Putamen (tissue), 1 donor: Measurements from ENCODE around the gene AFMID.

Source experiments
- DNase-seq: peaks from one replicate; pipeline ENCODE4 v3.0.0-alpha.2; 2016; ENCODE audit warnings: low spot score

Gene AFMID

GRCh38 chr17:78180083-78180482 lies 7.1 kb upstream of the AFMID start:
- no peak for DNase-seq

- DNase-seq: no peak
These were observed 6.7 kb upstream of the AFMID start for GRCh38 chr17:78180508-78180907.

GRCh38 chr17:78182504-78182903 lies 4.7 kb upstream of the AFMID start:
- no peak for DNase-seq

GRCh38 chr17:78183916-78184315 lies 3.2 kb upstream of the AFMID start:
- DNase-seq: no peak

- no peak for DNase-seq
These were observed 2.8 kb upstream of the AFMID start for GRCh38 chr17:78184351-78184750.

- DNase-seq: no peak
These were observed 2.3 kb upstream of the AFMID start for GRCh38 chr17:78184868-78185267.

- DNase-seq: no peak
These were observed 1.0 kb upstream of the AFMID start for GRCh38 chr17:78185981-78186691.

- no peak for DNase-seq
These were observed 9.6 kb downstream of the AFMID start for GRCh38 chr17:78196716-78197115.

GRCh38 chr17:78197147-78197832 lies 10.1 kb downstream of the AFMID start:
- no peak for DNase-seq

- no peak for DNase-seq
These were observed 13.3 kb downstream of the AFMID start for GRCh38 chr17:78200451-78200850.

- DNase-seq: no peak
These were observed 15.5 kb downstream of the AFMID start for GRCh38 chr17:78202666-78203065.

GRCh38 chr17:78204387-78205123 lies 17.4 kb downstream of the AFMID start:
- DNase-seq: no peak

- DNase-seq: no peak
These were observed 18.1 kb downstream of the AFMID start for GRCh38 chr17:78205124-78205775.

- no peak for DNase-seq
These were observed 19.1 kb downstream of the AFMID start for GRCh38 chr17:78206298-78206697.

- DNase-seq: no peak
These were observed 21.3 kb downstream of the AFMID start for GRCh38 chr17:78208486-78208885.

GRCh38 chr17:78210111-78210510 lies 22.9 kb downstream of the AFMID start:
- no peak for DNase-seq

GRCh38 chr17:78211032-78211431 lies 23.9 kb downstream of the AFMID start:
- DNase-seq: no peak

GRCh38 chr17:78214016-78214705 lies 27.0 kb downstream of the AFMID start, which contains the start of gene BIRC5:
BIRC5 (plus strand) TSS chr17:78214253; CDS start chr17:78214317, 64 bp downstream.
- peak; percentile 83 for DNase-seq

GRCh38 chr17:78214706-78215061 lies 27.5 kb downstream of the AFMID start:
- no peak for DNase-seq

- DNase-seq: no peak
These were observed 32.4 kb downstream of the AFMID start for GRCh38 chr17:78219396-78220150.

- no peak for DNase-seq
These were observed 35.9 kb downstream of the AFMID start for GRCh38 chr17:78223061-78223460.
